Left lung (tissue), 10 donors: ENCODE results near the gene RAP1GAP. TPM values are rescaled to one million over a fixed set of nuclear protein-coding genes. Genes with fewer than 3 reads are reported as not detected.
"Not testable (repeated sequence)": the region's sequence is repeated elsewhere in the genome, so short reads cannot be mapped to it uniquely, and the experiment has no call there.

Source experiments
- ATAC-seq: fragments of 200-7000 bp; cut with Tn5 transposase; one replicate; pipeline ENCODE4 v1.9.1; 2020; ENCODE audit warnings: moderate library complexity
- DNase-seq, 4 donors: peaks; one replicate each; pipeline ENCODE4 v3.0.0-alpha.2; 2013 to 2020
- H3K27ac ChIP-seq, 2 donors: fragments of 200-600 bp; sonication (generic) in 1 of 2; one replicate each; pipeline versions ENCODE4 v1.5.0 to v1.8.0; 2020 to 2021
- H3K27me3 ChIP-seq, 2 donors: fragments of 200-600 bp; sonication (generic) in 1 of 2; one replicate each; pipeline versions ENCODE4 v1.5.0 to v1.8.0; 2020 to 2021
- H3K36me3 ChIP-seq, 2 donors: fragments of 200-600 bp; sonication (generic) in 1 of 2; one replicate each; pipeline versions ENCODE4 v1.5.0 to v1.8.0; 2020 to 2021
- H3K4me1 ChIP-seq, 2 donors: fragments of 200-600 bp; one replicate each; pipeline ENCODE4 v1.8.0; 2021
- H3K4me3 ChIP-seq, 2 donors: fragments of 200-600 bp; sonication (generic) in 1 of 2; one replicate each; pipeline versions ENCODE4 v1.5.0 to v1.8.0; 2020 to 2021; ENCODE audit warnings: mild to moderate bottlenecking in 1 of 2
- H3K9me3 ChIP-seq, 2 donors: fragments of 200-600 bp; sonication (generic) in 1 of 2; one replicate each; pipeline versions ENCODE4 v1.5.0 to v1.8.0; 2020 to 2021
- CTCF ChIP-seq, 2 donors: fragments of 200-600 bp; sonication (generic) in 1 of 2; IDR thresholded peaks; one replicate each; pipeline versions ENCODE4 v1.5.0 to v1.8.0; 2021; ENCODE audit warnings: antibody characterized with exemption in 2 of 2
- intact Hi-C, 2 donors: fragments of 100-400 bp; cut with DNase I; formaldehyde crosslinking; loops; one replicate each; pipeline versions ENCODE4 v1.11.2 to v1.14.2; 2022
- polyA plus RNA-seq, 6 donors: library from polyadenylated mRNA; unstranded; fragments of 120-200 nt; gene quantifications; one replicate each; pipeline ENCODE4 v1.2.1, GENCODE V29; 2013; ENCODE audit not compliant: insufficient read length in 6 of 6
- total RNA-seq, 2 donors: library from RNA; stranded (reverse); fragmentation: NEBNext Ultra II Directional; extraction: Animal tissue kit (Norgen Biotek cat#: 25700); gene quantifications; one replicate each; pipeline ENCODE4 v1.2.1, GENCODE V29; 2021
- donor health status: DM: no; HTN: yes; CAD: no.
- donor health status: DM: no; HTN: no; CAD: no.

The RAP1GAP gene
- total and polyA plus RNA-seq, 8 donors = 20.7 to 59.3 (median 45.2) TPM

GRCh38 chr1:21680381-21680780, 11.2 kb upstream of the RAP1GAP start:
- ATAC-seq (no peak), DNase-seq (no peak)
- Histone ChIP-seq H3K27me3 (no peaks in the 10 kb centered on the region), H3K9me3 (no peaks in the 10 kb centered on the region), H3K36me3 (peaks cover 0 to 81% of the 10 kb centered on the region in 2 donors), H3K4me3 (no peak overlapping the region), H3K4me1 (no peaks in the 10 kb centered on the region), H3K27ac (no peak overlapping the region)
- intact Hi-C loops = no loop called here
- no peak for TF ChIP-seq CTCF (IDR thresholded peaks at IDR 0.05)

GRCh38 chr1:21677168-21677567, 8.0 kb upstream of the RAP1GAP start:
- peaks cover 0 to 52% of the 10 kb centered on the region in 2 donors for H3K36me3 ChIP-seq
- intact Hi-C loops = no loop called here
- no peak overlapping the region for H3K27ac ChIP-seq
- no peak for TF ChIP-seq CTCF (IDR thresholded peaks at IDR 0.05)
- H3K4me3 ChIP-seq = no peak overlapping the region
- peaks cover 5 to 18% of the 10 kb centered on the region in 2 donors for H3K4me1 ChIP-seq
- H3K9me3 ChIP-seq = no peaks in the 10 kb centered on the region
- no peaks in the 10 kb centered on the region for H3K27me3 ChIP-seq
- ATAC-seq (no peak), DNase-seq (no peak)

- intact Hi-C loops = no loop called here
These were observed 5.8 kb upstream of the RAP1GAP start for GRCh38 chr1:21674957-21675356.

GRCh38 chr1:21673853-21674252, 4.7 kb upstream of the RAP1GAP start:
- intact Hi-C loops, H3K9me3 ChIP-seq, DNase-seq, ATAC-seq, H3K4me3 ChIP-seq: not testable (repeated sequence)
- Histone ChIP-seq H3K27me3 (peaks cover 8 to 24% of the 10 kb centered on the region in 2 donors), H3K4me1 (peaks cover 8 to 29% of the 10 kb centered on the region in 2 donors), H3K36me3 (peaks cover 0 to 21% of the 10 kb centered on the region in 2 donors), H3K27ac (peak overlapping the region in 1 of 2 donors; percentile 48)

More at GRCh38 chr1:21674957-21675356, 5.8 kb upstream of the RAP1GAP start:
- peaks cover 5 to 18% of the 10 kb centered on the region in 2 donors for H3K4me1 ChIP-seq
- H3K27me3 ChIP-seq = peaks cover 0 to 12% of the 10 kb centered on the region in 2 donors
- H3K27ac ChIP-seq = no peak overlapping the region
- no peak for DNase-seq
- no peaks in the 10 kb centered on the region for H3K9me3 ChIP-seq
- peaks cover 0 to 31% of the 10 kb centered on the region in 2 donors for H3K36me3 ChIP-seq
- no peak for ATAC-seq
- TF ChIP-seq CTCF (IDR thresholded peaks at IDR 0.05) = no peak
- no peak overlapping the region for H3K4me3 ChIP-seq

GRCh38 chr1:21673277-21673780, 4.2 kb upstream of the RAP1GAP start:
- no peak overlapping the region for H3K4me3 ChIP-seq
- peaks cover 13 to 29% of the 10 kb centered on the region in 2 donors for H3K27me3 ChIP-seq
- H3K9me3 ChIP-seq = no peaks in the 10 kb centered on the region
- intact Hi-C loops = no loop called here
- peaks cover 0 to 16% of the 10 kb centered on the region in 2 donors for H3K36me3 ChIP-seq
- TF ChIP-seq CTCF (IDR thresholded peaks at IDR 0.05) = no peak
- DNase-seq (peak in 2 of 4 donors; percentile 73 to 74), ATAC-seq (peak; percentile 72)
- peak overlapping the region in 1 of 2 donors; percentile 48 for H3K27ac ChIP-seq
- peaks cover 8 to 35% of the 10 kb centered on the region in 2 donors for H3K4me1 ChIP-seq
